PFSK-1 (cell line): ENCODE measurements around the gene TESMIN.

Experiments
- POLR2AphosphoS5 ChIP-seq: IDR thresholded peaks from 2 replicates; pipeline ENCODE4 v1.6.1; 2012; ENCODE audit warnings: low read depth, mild to moderate bottlenecking, control low read depth, low read length, moderate library complexity
- SIN3A ChIP-seq: IDR thresholded peaks from 2 replicates; pipeline ENCODE4 v1.6.1; 2012; ENCODE audit warnings: mild to moderate bottlenecking, low read length, moderate library complexity, borderline replicate concordance; ENCODE audit not compliant: insufficient read depth

DNA sequence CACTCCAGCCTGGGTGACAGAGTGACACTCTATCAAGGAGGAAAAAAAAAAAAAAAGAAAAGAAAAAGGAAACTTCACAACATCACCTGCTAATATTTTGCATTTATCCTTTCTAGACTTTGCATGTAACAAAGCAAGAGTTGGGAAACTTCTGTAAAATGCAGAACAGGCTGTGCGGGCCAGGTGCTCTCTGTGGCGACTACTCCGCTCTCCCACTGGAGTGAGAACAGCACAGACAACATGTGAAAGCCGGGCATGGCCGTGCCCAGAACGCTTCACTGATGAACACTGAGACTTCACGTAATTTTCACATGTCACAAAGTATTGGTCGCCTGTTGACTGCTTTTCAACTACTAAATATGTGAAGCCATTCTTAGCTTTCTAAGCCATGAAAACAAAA, 15.5 kb upstream of the TESMIN start:
- no peak for TF ChIP-seq SIN3A
- no peak for TF ChIP-seq POLR2AphosphoS5
